Vagina (tissue), 2 donors: ENCODE measurements around the gene CFAP161.

ENCODE experiments used
- POLR2A ChIP-seq, 2 donors: fragments of 450-650 bp; IDR thresholded peaks; one replicate each; pipeline ENCODE4 v1.6.1; 2017; ENCODE audit warnings: antibody characterized with exemption in 2 of 2, mild to moderate bottlenecking in 2 of 2, moderate library complexity in 2 of 2
- POLR2AphosphoS5 ChIP-seq, 2 donors: sonication (generic); formaldehyde crosslinking; IDR thresholded peaks; one replicate each; pipeline ENCODE4 v1.9.0; 2017; ENCODE audit warnings: antibody characterized with exemption in 2 of 2, mild to moderate bottlenecking in 2 of 2, low read depth in 1 of 2; ENCODE audit not compliant: insufficient read depth in 1 of 2
- TF ChIP-seq, protein P1 (sequence below), 3 experiments: fragments of 450-650 bp in 2 of 3; fragments of 200-600 bp in 1 of 3; sonication (generic) in 1 of 3; IDR thresholded peaks; one replicate each; pipeline ENCODE4 v1.5.1; 2017 to 2019; ENCODE audit warnings: antibody characterized with exemption in 3 of 3, mild to moderate bottlenecking in 2 of 3, moderate library complexity in 2 of 3

DNA sequence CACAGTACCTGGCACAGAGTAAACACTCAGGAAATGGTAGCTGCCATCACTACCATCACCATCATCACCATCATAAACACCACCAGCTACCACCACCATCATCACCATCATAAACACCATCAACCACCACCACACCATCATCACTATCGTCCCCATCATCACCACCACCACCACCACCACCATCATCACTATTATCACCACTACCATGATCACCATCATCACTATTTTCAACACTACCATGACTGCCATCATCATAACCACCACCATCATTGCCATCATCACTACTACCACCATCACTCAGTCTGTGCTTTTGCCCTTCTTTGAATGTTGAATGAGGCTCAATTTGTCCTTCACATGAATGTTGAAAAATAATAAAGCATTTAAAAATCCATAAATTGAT, 41.4 kb downstream of the CFAP161 start:
- TF ChIP-seq POLR2A (IDR thresholded peaks at IDR 0.05) (no peak), POLR2AphosphoS5 (IDR thresholded peaks at IDR 0.05; ENCODE audit: insufficient read depth in 1 of 2, low read depth in 1 of 2) (no peak)
- TF ChIP-seq, protein P1, sequence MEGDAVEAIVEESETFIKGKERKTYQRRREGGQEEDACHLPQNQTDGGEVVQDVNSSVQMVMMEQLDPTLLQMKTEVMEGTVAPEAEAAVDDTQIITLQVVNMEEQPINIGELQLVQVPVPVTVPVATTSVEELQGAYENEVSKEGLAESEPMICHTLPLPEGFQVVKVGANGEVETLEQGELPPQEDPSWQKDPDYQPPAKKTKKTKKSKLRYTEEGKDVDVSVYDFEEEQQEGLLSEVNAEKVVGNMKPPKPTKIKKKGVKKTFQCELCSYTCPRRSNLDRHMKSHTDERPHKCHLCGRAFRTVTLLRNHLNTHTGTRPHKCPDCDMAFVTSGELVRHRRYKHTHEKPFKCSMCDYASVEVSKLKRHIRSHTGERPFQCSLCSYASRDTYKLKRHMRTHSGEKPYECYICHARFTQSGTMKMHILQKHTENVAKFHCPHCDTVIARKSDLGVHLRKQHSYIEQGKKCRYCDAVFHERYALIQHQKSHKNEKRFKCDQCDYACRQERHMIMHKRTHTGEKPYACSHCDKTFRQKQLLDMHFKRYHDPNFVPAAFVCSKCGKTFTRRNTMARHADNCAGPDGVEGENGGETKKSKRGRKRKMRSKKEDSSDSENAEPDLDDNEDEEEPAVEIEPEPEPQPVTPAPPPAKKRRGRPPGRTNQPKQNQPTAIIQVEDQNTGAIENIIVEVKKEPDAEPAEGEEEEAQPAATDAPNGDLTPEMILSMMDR (IDR thresholded peaks at IDR 0.05) = no peak
